Karpas-422 (cell line): ENCODE results near the gene CYP2A6. TPM values are rescaled to one million over a fixed set of nuclear protein-coding genes. Genes with fewer than 3 reads are reported as not detected.
A peak's percentile ranks its signal among the peaks of the same experiment; 100 is the strongest.
"Not testable (repeated sequence)": the region's sequence is repeated elsewhere in the genome, so short reads cannot be mapped to it uniquely, and the experiment has no call there.

ENCODE experiments used
- DNase-seq: peaks from one replicate; pipeline ENCODE4 v3.0.0-alpha.2; 2015
- H2AFZ ChIP-seq: fragments of 200-600 bp; sonication (generic); 2 replicates; pipeline ENCODE4 v1.6.1; 2014; ENCODE audit warnings: antibody characterized with exemption, low read length, mixed read lengths
- H3K27ac ChIP-seq: fragments of 200-600 bp; sonication (generic); 2 replicates; pipeline ENCODE4 v1.5.1; 2014; ENCODE audit warnings: mild to moderate bottlenecking, low read length, moderate library complexity
- H3K27me3 ChIP-seq: fragments of 200-600 bp; sonication (generic); 2 replicates; pipeline ENCODE4 v1.6.1; 2014; ENCODE audit warnings: low read length, mixed read lengths
- H3K36me3 ChIP-seq: fragments of 200-600 bp; sonication (generic); 2 replicates; pipeline ENCODE4 v1.6.1; 2014; ENCODE audit warnings: low read length, mixed read lengths; ENCODE audit not compliant: insufficient read depth
- H3K4me1 ChIP-seq: fragments of 200-600 bp; sonication (generic); 2 replicates; pipeline ENCODE4 v1.6.1; 2014; ENCODE audit warnings: mild to moderate bottlenecking, low read length, mixed read lengths
- H3K4me2 ChIP-seq: fragments of 200-600 bp; sonication (generic); 2 replicates; pipeline ENCODE4 v1.6.1; 2014; ENCODE audit warnings: low read length, low read depth, mild to moderate bottlenecking; ENCODE audit not compliant: poor library complexity, severe bottlenecking
- H3K4me3 ChIP-seq: fragments of 200-600 bp; sonication (generic); 2 replicates; pipeline ENCODE4 v1.5.1; 2014; ENCODE audit warnings: mild to moderate bottlenecking, antibody characterized with exemption, low read length, mixed read lengths
- H3K79me2 ChIP-seq: fragments of 200-600 bp; sonication (generic); 2 replicates; pipeline ENCODE4 v1.6.1; 2014; ENCODE audit warnings: mild to moderate bottlenecking, low read length, mixed read lengths
- H3K9ac ChIP-seq: fragments of 200-600 bp; sonication (generic); 2 replicates; pipeline ENCODE4 v1.6.0; 2014; ENCODE audit warnings: low read length
- H3K9me2 ChIP-seq: fragments of 200-600 bp; sonication (generic), shearing (Covaris generic); replicated peaks from 2 replicates; pipeline ENCODE4 v1.6.0; 2014; ENCODE audit warnings: mild to moderate bottlenecking, low read length, moderate library complexity; ENCODE audit not compliant: insufficient read depth
- H3K9me3 ChIP-seq: fragments of 300-700, 200-600 bp; sonication (generic); 2 replicates; pipeline ENCODE4 v1.6.1; 2014; ENCODE audit warnings: low read length, mixed read lengths
- H4K20me1 ChIP-seq: fragments of 200-600 bp; sonication (generic); 2 replicates; pipeline ENCODE4 v1.6.1; 2014; ENCODE audit warnings: mild to moderate bottlenecking, antibody characterized with exemption, low read length, low read depth; ENCODE audit not compliant: insufficient read depth
- total RNA-seq: library from RNA; depleted of rRNA; stranded (reverse); fragments of >200 nt; shearing (Covaris generic); gene quantifications from 2 replicates; pipeline ENCODE4 v1.2.3, GENCODE V29; 2014; ENCODE audit warnings: low replicate concordance

Gene CYP2A6
- total RNA-seq, 1 experiment from 2014 or later: not detected

- H3K4me3 ChIP-seq, H3K9me2 ChIP-seq, H3K79me2 ChIP-seq, H3K9ac ChIP-seq, H3K27me3 ChIP-seq, H4K20me1 ChIP-seq, H2AFZ ChIP-seq, H3K4me2 ChIP-seq, H3K9me3 ChIP-seq, H3K36me3 ChIP-seq, H3K27ac ChIP-seq: not testable (repeated sequence)
- H3K4me1 ChIP-seq: peaks cover 22% of the 10 kb centered on the region
- peak; percentile 73 for DNase-seq
These were observed 30.6 kb downstream of the CYP2A6 start for GRCh38 chr19:40819479-40820234.

GRCh38 chr19:40818480-40819399 is 31.5 kb downstream of the CYP2A6 start:
- peak; percentile 84 for DNase-seq
- Histone ChIP-seq H3K4me1 (peaks cover 22% of the 10 kb centered on the region), H3K4me2 (peak overlapping the region; percentile 54), H3K9ac (peak overlapping the region; percentile 54), H3K4me3 (peak overlapping the region; percentile 53; the same call in 1 of the 2 replicates), H2AFZ (peak overlapping the region; percentile 60; the same call in 1 of the 2 replicates)
- H3K27me3 ChIP-seq, H4K20me1 ChIP-seq, H3K9me2 ChIP-seq, H3K79me2 ChIP-seq, H3K9me3 ChIP-seq, H3K27ac ChIP-seq, H3K36me3 ChIP-seq: not testable (repeated sequence)

- H3K4me3 ChIP-seq: no peak overlapping the region
- no peaks in the 10 kb centered on the region for H3K9me2 ChIP-seq
- H3K4me2 ChIP-seq: no peak overlapping the region
- H4K20me1 ChIP-seq: peaks cover 6% of the 10 kb centered on the region; the same call in 1 of the 2 replicates
- H3K27ac ChIP-seq: no peak overlapping the region
- no peak for DNase-seq
- H3K36me3 ChIP-seq: no peaks in the 10 kb centered on the region
- no peak overlapping the region for H3K9ac ChIP-seq
- H3K4me1 ChIP-seq: peaks cover 14% of the 10 kb centered on the region
- H3K9me3 ChIP-seq: no peaks in the 10 kb centered on the region
- H3K27me3 ChIP-seq: no peaks in the 10 kb centered on the region
- no peaks in the 10 kb centered on the region for H3K79me2 ChIP-seq
- H2AFZ ChIP-seq: no peak overlapping the region
These were observed 35.0 kb downstream of the CYP2A6 start for GRCh38 chr19:40815223-40815622.

- H3K4me3 ChIP-seq: no peak overlapping the region
- H3K27me3 ChIP-seq: no peaks in the 10 kb centered on the region
- H2AFZ ChIP-seq: no peak overlapping the region
- H3K36me3 ChIP-seq: 0 out of 2 replicates have a peak, but pooled peaks cover 4% of the 10 kb centered on the region
- H3K9me3 ChIP-seq: no peaks in the 10 kb centered on the region
- H4K20me1 ChIP-seq: peaks cover 9% of the 10 kb centered on the region; the same call in 1 of the 2 replicates
- no peak overlapping the region for H3K4me2 ChIP-seq
- no peaks in the 10 kb centered on the region for H3K9me2 ChIP-seq
- H3K27ac ChIP-seq: no peak overlapping the region
- H3K4me1 ChIP-seq: peaks cover 5% of the 10 kb centered on the region
- no peak overlapping the region for H3K9ac ChIP-seq
- DNase-seq: no peak
- H3K79me2 ChIP-seq: no peaks in the 10 kb centered on the region
These were observed 37.1 kb downstream of the CYP2A6 start for GRCh38 chr19:40813182-40813581.

DNA sequence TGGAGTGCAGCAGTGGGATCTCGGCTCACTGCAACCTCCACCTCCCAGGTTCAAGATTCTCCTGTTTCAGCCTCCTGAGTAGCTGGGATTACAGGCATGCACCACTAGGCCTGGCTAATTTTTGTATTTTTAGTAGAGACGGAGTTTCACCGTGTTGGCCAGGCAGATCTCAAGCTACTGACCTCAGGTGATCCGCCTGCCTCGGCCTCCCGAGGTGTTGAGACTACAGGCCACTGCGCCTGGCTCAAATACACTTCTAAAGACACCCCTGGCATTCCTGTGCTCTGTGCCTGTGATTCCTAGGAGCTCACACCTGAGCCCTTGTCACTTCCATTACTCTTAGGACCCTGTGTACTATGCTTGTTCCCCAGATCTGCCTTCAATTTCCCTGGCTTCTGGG is 37.7 kb downstream of the CYP2A6 start:
- not testable (repeated sequence) for H3K4me1 ChIP-seq, H3K36me3 ChIP-seq, H3K27me3 ChIP-seq, H3K79me2 ChIP-seq, H3K9ac ChIP-seq, H3K27ac ChIP-seq, DNase-seq, H3K9me3 ChIP-seq, H3K4me2 ChIP-seq, H3K4me3 ChIP-seq, H2AFZ ChIP-seq, H3K9me2 ChIP-seq
- H4K20me1 ChIP-seq: peaks cover 15% of the 10 kb centered on the region; the same call in 1 of the 2 replicates

- Histone ChIP-seq H3K79me2 (no peaks in the 10 kb centered on the region; the same call in 1 of the 2 replicates), H3K36me3 (peaks cover 4% of the 10 kb centered on the region; the same call in 1 of the 2 replicates), H3K4me2 (peak overlapping the region; percentile 23), H3K9me2 (no peaks in the 10 kb centered on the region), H3K27me3 (no peaks in the 10 kb centered on the region), H3K27ac (no peak overlapping the region), H3K4me3 (no peak overlapping the region), H3K9me3 (no peaks in the 10 kb centered on the region), H3K9ac (no peak overlapping the region), H3K4me1 (peaks cover 6% of the 10 kb centered on the region), H4K20me1 (peaks cover 16% of the 10 kb centered on the region; the same call in 1 of the 2 replicates), H2AFZ (no peak overlapping the region)
- DNase-seq: no peak
These were observed 38.5 kb downstream of the CYP2A6 start for GRCh38 chr19:40811478-40812341.

DNA sequence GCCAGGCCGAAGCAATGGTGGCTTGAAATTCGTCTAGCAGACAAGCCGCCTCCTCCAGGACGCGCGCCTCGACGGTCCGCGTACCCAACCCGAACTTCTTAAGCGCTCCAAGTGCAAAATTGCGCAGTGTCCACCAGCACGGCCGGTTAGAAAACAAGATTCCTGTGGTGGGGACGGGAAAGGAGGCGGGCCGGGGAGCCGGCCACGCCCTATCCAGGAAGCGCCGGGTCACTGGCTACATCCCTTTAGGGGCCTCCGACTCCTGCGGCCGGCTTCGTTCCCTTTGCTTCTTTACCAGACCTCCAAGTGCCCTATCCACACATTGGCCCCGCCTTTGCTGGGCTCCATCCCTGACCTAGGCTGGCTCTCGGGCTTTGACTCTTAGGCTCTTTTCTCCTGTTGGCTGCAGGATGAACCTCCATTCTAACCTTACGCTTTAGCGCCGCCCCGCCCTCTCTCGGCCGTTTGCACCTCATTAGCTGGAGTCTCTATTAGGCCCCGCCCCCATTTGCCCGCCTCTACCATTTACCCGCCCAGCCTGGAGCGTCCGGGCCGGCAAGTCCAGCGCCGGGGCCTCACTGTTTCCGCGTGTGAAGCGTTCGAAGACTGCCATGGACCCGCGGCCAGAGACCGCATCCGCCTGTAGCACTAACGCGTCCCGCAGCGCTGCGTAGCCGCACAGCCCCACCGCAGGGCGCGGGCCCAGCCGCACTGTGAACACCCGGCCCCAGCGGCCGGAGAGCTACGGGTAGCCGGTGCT is 39.4 kb downstream of the CYP2A6 start:
- Histone ChIP-seq H4K20me1 (peaks cover 18% of the 10 kb centered on the region; the same call in 1 of the 2 replicates), H3K4me1 (peaks cover 14% of the 10 kb centered on the region), H3K4me3 (peak overlapping the region; percentile 31; the same call in 1 of the 2 replicates), H3K4me2 (peak overlapping the region; percentile 32)
- H3K27ac ChIP-seq, H2AFZ ChIP-seq, H3K9ac ChIP-seq, H3K79me2 ChIP-seq, H3K9me3 ChIP-seq, H3K27me3 ChIP-seq, H3K9me2 ChIP-seq, H3K36me3 ChIP-seq: not testable (repeated sequence)
- DNase-seq: peak; percentile 62
